Colon (tissue), 2 donors: ENCODE data around the gene CARD16.
A peak's percentile ranks its signal among the peaks of the same experiment; 100 is the strongest.

Experiments
- FAIRE-seq: peaks from 2 replicates; lab custom pipeline; 2012; peaks lifted over from hg19 to GRCh38; lab: Jason Lieb, UNC
- donor health status: control.
- donor health status: control.

Gene CARD16

GRCh38 chr11:105049481-105049880, 4.3 kb upstream of the CARD16 start:
- no peak for FAIRE-seq

- no peak for FAIRE-seq
Measured at GRCh38 chr11:105046898-105047579, 1.9 kb upstream of the CARD16 start.

GRCh38 chr11:105045676-105046296, 651 bp upstream of the CARD16 start:
- no peak for FAIRE-seq

GRCh38 chr11:105042178-105042577, 3.0 kb downstream of the CARD16 start:
- no peak for FAIRE-seq

GRCh38 chr11:105040703-105041102, 4.4 kb downstream of the CARD16 start:
- FAIRE-seq: no peak

- FAIRE-seq: no peak
Measured at GRCh38 chr11:105034813-105035620, 10.1 kb downstream of the CARD16 start, which contains the start of gene CASP1. TSS of gene CASP1 (minus strand) at chr11:105035144. CDS start at chr11:105035113, 31 bp downstream.

GRCh38 chr11:105034388-105034787, 10.7 kb downstream of the CARD16 start:
- peak; percentile 33 for FAIRE-seq

- FAIRE-seq: no peak
Measured at GRCh38 chr11:105033781-105034180, 11.4 kb downstream of the CARD16 start.

- FAIRE-seq: no peak
Measured at GRCh38 chr11:105033343-105033742, 11.8 kb downstream of the CARD16 start.

- peak; percentile 49 for FAIRE-seq
Measured at GRCh38 chr11:105032495-105032894, 12.6 kb downstream of the CARD16 start.

GRCh38 chr11:105027678-105028077, 17.5 kb downstream of the CARD16 start:
- no peak for FAIRE-seq

- no peak for FAIRE-seq
Measured at GRCh38 chr11:105024394-105024793, 20.7 kb downstream of the CARD16 start.

GRCh38 chr11:105023003-105023402, 22.1 kb downstream of the CARD16 start, which contains the start of gene CASP5:
TSS of gene CASP5 (minus strand) at chr11:105023168. CDS start at chr11:105023136, 32 bp downstream.
- no peak for FAIRE-seq

GRCh38 chr11:105022527-105022926, 22.6 kb downstream of the CARD16 start:
- FAIRE-seq: no peak

GRCh38 chr11:105007463-105007862, 37.7 kb downstream of the CARD16 start:
- no peak for FAIRE-seq

- FAIRE-seq: no peak
Measured at GRCh38 chr11:105005451-105005845, 39.7 kb downstream of the CARD16 start.

GRCh38 chr11:105004021-105004420, 41.1 kb downstream of the CARD16 start:
- FAIRE-seq: no peak

- no peak for FAIRE-seq
Measured at GRCh38 chr11:105003151-105003550, 42.0 kb downstream of the CARD16 start.

GRCh38 chr11:105000797-105001196, 44.3 kb downstream of the CARD16 start:
- FAIRE-seq: no peak

GRCh38 chr11:105000167-105000566, 45.0 kb downstream of the CARD16 start:
- FAIRE-seq: no peak

GRCh38 chr11:104999721-105000120, 45.4 kb downstream of the CARD16 start:
- FAIRE-seq: no peak

GRCh38 chr11:104997288-104997687, 47.8 kb downstream of the CARD16 start:
- FAIRE-seq: no peak

- FAIRE-seq: no peak
Measured at GRCh38 chr11:104995001-104995408, 50.1 kb downstream of the CARD16 start.
